Epithelial cell of esophagus (primary cell): ENCODE measurements around the gene TRMT10A.

Experiments
- DNase-seq: peaks from one replicate; pipeline ENCODE4 v3.0.0; 2010; ENCODE audit warnings: low read depth
- H3K4me3 ChIP-seq: 2 replicates; pipeline ENCODE4 v1.5.1; 2011; ENCODE audit warnings: mild to moderate bottlenecking, low read length, control low read depth
- CTCF ChIP-seq: IDR thresholded peaks from 2 replicates; pipeline ENCODE4 v1.5.1; 2011; ENCODE audit warnings: low read depth, mild to moderate bottlenecking, low read length, control low read depth, inconsistent platforms; ENCODE audit not compliant: insufficient read depth; ENCODE audit errors: missing control alignments

TRMT10A gene

GRCh38 chr4:99529956-99530355 lies 33.9 kb downstream of the TRMT10A start:
- H3K4me3 ChIP-seq: no peak overlapping the region
- DNase-seq: no peak
- no peak for TF ChIP-seq CTCF

GRCh38 chr4:99529228-99529627 lies 34.6 kb downstream of the TRMT10A start:
- DNase-seq: no peak
- no peak for TF ChIP-seq CTCF
- H3K4me3 ChIP-seq: no peak overlapping the region

GRCh38 chr4:99518601-99519295 lies 45.1 kb downstream of the TRMT10A start:
- TF ChIP-seq CTCF: no peak
- no peak overlapping the region for H3K4me3 ChIP-seq
- DNase-seq: no peak

- DNase-seq: no peak
- no peak for TF ChIP-seq CTCF
- no peak within 1 kb of the TSS for H3K4me3 ChIP-seq
These were observed 53.1 kb downstream of the TRMT10A start, which contains the start of gene C4orf17 for GRCh38 chr4:99510721-99511120. Gene C4orf17, plus strand, starts transcription at chr4:99511021. Its CDS starts 2,061 bp downstream, at chr4:99513082.

GRCh38 chr4:99507762-99508161 lies 56.1 kb downstream of the TRMT10A start:
- TF ChIP-seq CTCF: no peak
- no peak overlapping the region for H3K4me3 ChIP-seq
- DNase-seq: peak; percentile 70

GRCh38 chr4:99507349-99507748 lies 56.5 kb downstream of the TRMT10A start:
- no peak for TF ChIP-seq CTCF
- no peak overlapping the region for H3K4me3 ChIP-seq
- DNase-seq: no peak

- DNase-seq: peak; percentile 35
- TF ChIP-seq CTCF: no peak
- H3K4me3 ChIP-seq: no peak overlapping the region
These were observed 57.1 kb downstream of the TRMT10A start for GRCh38 chr4:99506781-99507180.
